ENCODE data around the gene PPT2.
A peak's percentile ranks its signal among the peaks of the same experiment; 100 is the strongest.

The PPT2 gene

DNA sequence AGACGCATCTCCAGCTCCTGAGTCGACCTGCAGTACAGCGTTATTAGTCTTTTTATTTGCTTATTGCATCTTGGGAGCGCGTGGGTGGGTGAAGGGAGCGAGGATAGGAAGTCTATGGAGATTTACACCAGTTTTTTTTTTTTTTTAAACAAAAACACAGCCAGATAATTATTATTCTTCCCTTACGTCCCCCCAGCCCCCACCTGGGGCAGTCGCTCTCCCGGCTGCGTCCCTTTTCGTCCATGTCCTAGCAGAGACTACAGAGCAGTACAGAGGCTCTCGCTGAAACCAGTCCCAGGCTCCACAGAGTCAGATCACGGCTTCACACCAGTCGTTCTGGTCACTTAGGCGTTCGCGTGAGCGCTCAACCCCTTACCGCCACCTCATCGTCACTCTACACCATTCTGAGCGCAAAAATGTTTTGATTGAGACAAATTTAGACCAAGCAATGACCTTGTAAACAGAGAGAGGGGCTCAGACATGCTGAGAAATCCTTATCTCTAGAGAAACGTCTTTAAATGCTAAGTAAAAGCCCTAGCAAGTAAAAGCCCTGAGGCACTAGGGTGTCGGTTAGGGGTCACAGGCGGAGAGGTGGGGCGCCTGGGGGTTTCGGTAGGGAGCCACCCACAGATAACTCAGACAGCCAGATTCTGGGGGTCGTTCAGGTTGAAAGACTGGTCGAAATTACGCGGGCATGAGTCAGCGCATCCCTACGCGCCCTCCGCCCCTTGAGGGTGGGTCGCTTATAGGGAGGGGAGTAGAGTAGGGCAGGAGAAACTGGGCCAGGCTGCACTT lies 975 bp upstream of the PPT2 start:
- DNase-seq: no peak

- DNase-seq: peak; percentile 40 to 75 (median 55)
These were observed 697 bp downstream of the PPT2 start for GRCh38 chr6:32154514-32155161.

DNA sequence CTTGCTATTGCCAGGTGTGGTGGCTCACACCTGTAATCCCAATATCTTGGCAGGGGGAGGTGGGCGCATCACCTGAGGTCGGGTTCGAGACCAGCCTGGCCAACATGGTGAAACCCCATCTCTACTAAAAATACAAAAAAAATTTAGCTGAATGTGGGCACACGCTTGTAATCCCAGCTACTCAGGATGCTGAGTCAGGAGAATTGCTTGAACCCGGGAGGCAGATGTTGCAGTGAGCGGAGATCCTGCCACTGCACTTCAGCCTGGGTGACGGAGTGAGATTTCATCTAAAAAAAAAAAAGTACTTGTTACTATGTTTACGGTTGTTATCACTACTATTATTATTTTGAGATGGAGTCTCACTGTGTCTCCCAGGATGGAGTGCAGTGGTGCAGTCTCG lies 3.0 kb downstream of the PPT2 start:
- no peak for DNase-seq

DNA sequence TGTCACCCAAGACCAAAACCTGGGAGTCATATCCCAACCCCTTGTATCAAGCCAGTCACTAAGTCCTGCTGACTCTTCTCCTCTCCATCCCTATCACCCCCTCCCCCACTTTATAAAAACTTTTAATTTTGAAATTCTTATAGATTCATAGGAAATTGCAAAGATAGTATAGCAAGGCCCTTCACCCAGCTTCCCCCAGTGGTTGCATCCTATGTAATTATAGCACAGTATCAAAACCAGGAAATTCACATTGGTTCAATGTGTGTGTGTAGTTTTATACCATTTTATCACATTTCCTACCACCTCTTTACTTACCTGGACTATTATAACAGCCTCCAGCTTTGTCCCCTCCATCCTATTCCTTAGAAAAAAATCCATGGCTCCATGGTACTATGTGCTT lies 4.1 kb downstream of the PPT2 start:
- DNase-seq: no peak

DNA sequence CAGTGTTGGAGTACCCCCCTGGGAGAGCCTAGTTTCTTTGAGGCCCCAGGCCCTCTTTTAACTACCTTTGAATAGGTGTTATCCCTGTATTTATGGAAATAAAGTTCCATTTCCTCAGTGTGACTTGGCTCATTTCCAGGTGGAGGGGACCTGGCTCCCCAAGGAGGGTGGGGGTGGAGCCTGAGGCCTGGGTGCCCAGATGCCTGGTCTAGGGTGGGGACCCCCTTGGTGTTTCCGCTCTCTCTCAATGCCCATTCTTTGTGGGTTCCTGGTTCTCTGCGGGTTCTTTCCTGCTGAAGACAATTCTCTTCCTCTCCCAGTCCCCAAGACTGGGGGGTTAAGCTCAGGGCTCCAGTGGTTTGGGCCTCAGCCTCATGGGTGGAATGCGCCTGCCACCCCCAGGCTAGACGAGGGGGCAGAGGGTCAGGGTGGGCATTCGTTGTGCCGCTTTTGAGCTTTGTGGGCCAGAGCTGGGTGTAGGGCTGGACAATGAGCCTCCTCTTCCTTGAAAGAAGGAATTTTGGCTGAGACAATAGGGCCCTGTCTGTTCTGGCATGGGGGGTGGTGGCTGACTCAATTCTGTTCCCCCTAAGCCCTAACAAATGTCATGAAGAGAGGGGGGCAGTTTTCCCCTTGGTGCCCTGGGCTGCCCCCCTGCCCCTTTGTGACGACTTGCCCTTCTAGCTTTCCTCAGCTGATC lies 9.8 kb downstream of the PPT2 start:
- no peak for DNase-seq

DNA sequence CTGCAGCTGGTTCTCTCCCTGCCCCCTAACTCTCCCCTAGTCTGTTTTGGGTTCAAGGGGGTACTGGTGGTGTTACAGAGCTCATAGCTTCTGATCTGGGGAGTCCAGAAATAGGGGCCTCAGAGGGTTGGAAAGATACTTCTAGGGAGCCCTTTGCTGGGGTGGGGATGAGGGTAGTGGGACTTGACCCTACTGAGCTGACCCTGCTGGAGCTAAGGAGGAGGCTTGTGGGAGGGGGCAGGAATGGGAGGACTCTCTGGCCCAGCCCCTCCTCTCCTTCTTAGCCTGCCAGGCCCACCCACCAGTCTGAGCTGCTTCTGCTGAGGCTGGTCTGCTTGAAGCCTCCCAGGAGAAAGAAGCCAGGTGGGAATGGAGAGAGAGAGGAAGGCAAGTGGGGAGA lies 10.4 kb downstream of the PPT2 start, which contains the start of gene EGFL8:
TSS of gene EGFL8 (plus strand) at position 301 of the 400 bp plus-strand sequence. CDS start 1,571 bp downstream, outside the sequence.
- no peak for DNase-seq

GRCh38 chr6:32166411-32167061 lies 12.6 kb downstream of the PPT2 start:
- no peak for DNase-seq

DNA sequence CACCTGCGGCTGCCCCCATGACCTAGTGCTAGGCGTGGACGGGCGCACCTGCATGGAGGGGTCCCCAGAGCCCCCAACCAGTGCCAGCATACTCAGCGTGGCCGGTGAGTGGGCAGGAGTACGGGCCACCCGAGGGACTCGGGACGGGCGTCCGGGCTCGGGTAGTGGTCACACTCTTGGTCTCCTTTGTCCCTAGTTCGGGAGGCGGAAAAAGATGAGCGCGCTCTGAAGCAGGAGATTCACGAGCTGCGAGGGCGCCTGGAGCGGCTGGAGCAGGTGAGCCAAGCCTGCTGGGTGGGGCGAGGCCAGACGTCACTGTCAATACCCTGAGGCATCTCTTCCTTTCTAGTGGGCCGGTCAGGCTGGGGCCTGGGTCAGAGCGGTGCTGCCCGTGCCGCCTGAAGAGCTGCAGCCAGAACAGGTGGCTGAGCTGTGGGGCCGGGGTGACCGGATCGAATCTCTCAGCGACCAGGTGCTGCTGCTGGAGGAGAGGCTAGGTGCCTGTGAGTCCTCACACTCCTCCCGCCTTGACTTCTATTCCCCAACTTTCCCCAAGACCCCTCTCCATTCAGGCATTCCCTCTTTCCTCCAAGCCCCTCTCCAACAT lies 13.3 kb downstream of the PPT2 start:
- no peak for DNase-seq

DNA sequence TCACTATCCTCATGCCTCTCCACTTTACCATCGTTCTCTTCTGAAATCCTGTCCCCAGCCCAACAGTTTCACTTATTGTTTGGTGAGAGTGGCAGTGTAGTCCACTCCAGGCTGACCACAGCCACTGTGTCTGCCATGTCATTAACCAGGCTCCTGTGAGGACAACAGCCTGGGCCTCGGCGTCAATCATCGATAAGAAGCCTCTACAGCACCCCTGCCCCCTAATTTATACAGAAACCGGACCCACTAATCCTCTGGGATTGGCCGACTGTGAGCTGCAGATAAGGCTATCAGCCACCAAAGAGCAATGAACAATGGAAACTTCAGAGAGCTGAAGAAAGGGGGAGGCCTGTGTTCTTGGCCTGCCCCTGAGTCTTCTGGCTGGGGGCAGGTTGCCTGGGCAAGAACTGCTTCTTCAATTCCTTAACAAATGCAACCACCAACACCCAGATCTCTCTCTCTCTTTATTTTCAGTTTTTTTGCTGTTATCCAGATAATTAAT lies 13.9 kb downstream of the PPT2 start:
- DNase-seq: no peak

DNA sequence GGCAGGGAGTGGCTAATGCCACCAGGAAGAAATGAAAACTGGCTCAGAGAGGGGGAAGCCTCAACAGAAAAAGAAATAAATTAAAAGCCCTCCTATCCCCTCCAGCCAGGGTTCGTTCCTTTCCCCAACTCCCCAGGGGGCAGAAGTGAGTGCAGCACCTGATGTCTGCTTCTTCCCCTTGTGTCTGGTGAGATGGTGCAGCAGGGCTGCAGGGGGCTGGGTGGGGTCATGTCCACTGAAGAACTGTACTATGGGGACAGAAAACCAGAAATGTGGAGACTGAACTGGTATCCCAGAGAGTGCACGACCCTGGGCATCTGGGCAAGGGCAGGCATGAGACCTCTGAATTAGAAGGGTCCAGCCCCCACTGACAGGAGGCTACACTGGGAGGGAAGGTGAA lies 14.4 kb downstream of the PPT2 start:
- DNase-seq: no peak

- DNase-seq: no peak
These were observed 15.1 kb downstream of the PPT2 start for GRCh38 chr6:32168807-32169591.

- no peak for DNase-seq
These were observed 16.4 kb downstream of the PPT2 start for GRCh38 chr6:32170294-32170693.

- no peak for DNase-seq
These were observed 17.3 kb downstream of the PPT2 start for GRCh38 chr6:32171234-32171633.

- no peak for DNase-seq
These were observed 19.2 kb downstream of the PPT2 start for GRCh38 chr6:32173051-32173727.

DNA sequence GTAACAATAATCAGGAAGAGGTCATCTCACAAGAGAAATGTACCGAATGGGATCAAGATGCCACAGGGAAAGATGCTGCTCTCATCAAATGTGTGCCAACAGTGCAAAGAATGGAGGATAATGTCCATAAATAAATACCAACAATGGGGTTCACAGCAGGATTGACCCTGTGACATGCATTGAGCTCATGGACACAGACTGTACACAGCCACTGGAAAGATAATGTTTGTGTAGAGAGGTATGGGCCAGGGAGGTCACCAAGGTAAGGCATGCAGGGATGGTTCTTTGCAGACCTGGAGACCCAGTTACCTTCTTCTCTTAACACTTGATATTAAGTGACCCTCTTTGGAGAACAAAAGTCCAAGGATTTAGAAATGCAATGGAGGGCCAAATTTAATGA lies 20.5 kb downstream of the PPT2 start:
- no peak for DNase-seq

GRCh38 chr6:32175322-32175710 lies 21.4 kb downstream of the PPT2 start:
- DNase-seq: no peak

- peak; percentile 89 to 96 (median 93) for DNase-seq
These were observed 22.0 kb downstream of the PPT2 start, which contains the start of gene AGPAT1 for GRCh38 chr6:32175711-32176475. Gene AGPAT1 (minus strand): TSS chr6:32176084. CDS start chr6:32171496, 4,588 bp downstream.

- DNase-seq: no peak
These were observed 22.7 kb downstream of the PPT2 start for GRCh38 chr6:32176476-32177182.

DNA sequence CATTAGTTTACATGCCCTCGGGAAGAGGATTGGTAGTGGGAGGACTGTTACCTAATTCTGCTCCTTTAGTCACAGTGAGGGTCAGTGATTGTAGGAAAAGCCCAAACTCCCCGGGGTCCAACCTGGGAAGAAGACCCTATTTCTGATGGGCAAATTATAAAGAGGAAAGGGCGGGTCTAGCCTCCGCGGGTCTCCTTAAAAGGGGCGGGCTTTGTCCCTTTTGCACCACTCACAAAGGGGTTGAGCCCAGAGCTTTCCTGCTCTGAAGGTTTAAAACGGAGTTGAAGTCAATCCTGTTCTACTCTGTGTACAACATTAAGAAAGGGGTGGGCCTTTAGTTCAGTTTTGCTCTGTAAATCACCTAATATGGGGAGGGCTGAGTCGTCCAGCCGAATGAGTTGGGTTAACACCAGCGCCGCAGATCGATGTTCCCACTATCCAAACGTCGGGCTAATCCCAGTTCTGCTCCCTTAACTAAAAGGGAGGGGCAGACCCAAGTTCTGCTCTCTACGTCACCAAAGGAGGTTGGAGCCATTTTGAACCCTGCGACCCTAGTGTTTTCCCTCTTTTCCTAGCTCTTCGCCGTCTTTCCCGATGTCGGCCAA lies 23.3 kb downstream of the PPT2 start:
- peak in 2 of 5 donors; percentile 28 to 68 for DNase-seq

Data from T-helper 1 cell (primary cell).